GM12878 (cell line): ENCODE results near the gene SYNE4.

Experiments used
- EP300 ChIP-seq, 2 experiments: fragments of 150-350 bp in 1 of 2; IDR thresholded peaks; 2 replicates each; pipeline ENCODE4 v1.6.1; 2011 to 2012; ENCODE audit warnings: low read depth in 2 of 2, low read length in 2 of 2, borderline replicate concordance in 1 of 2, improper control_type of control experiment in 1 of 2, inconsistent platforms in 1 of 2; ENCODE audit not compliant: control insufficient read depth in 1 of 2
- EZH2 ChIP-seq: IDR thresholded peaks from 2 replicates; pipeline ENCODE4 v1.6.1; 2012; ENCODE audit warnings: low read depth, mild to moderate bottlenecking, control low read depth, inconsistent platforms, low read length, borderline replicate concordance; ENCODE audit not compliant: control insufficient read depth
- MTA3 ChIP-seq: IDR thresholded peaks from 2 replicates; pipeline ENCODE4 v1.6.1; 2012; ENCODE audit warnings: low read length, inconsistent platforms, borderline replicate concordance
- NR2C2 ChIP-seq: IDR thresholded peaks from 2 replicates; pipeline ENCODE4 v1.6.1; 2011; ENCODE audit warnings: borderline replicate concordance, low read depth; ENCODE audit not compliant: control insufficient read depth, insufficient read length
- POLR2A ChIP-seq: IDR thresholded peaks from 2 replicates; pipeline ENCODE4 v1.6.1; 2011; ENCODE audit warnings: low read depth, mild to moderate bottlenecking, low read length
- RAD21 ChIP-seq: IDR thresholded peaks from 2 replicates; pipeline ENCODE4 v1.6.1; 2011; ENCODE audit warnings: mild to moderate bottlenecking, low read depth, low read length, moderate library complexity; ENCODE audit not compliant: insufficient read depth
- SMC3 ChIP-seq: IDR thresholded peaks from 2 replicates; pipeline ENCODE4 v1.6.1; 2011; ENCODE audit warnings: low read length, improper control_type of control experiment, borderline replicate concordance
- TF ChIP-seq, protein P1 (sequence below), 3 experiments: IDR thresholded peaks in 2 of 3; conservative IDR thresholded peaks in 1 of 3; 2 replicates each; pipeline ENCODE4 v1.5.1; 2011; ENCODE audit warnings: low read depth in 3 of 3, low read length in 3 of 3, mild to moderate bottlenecking in 3 of 3, control low read depth in 2 of 3, moderate library complexity in 2 of 3, inconsistent platforms in 1 of 3, mixed read lengths in 1 of 3; ENCODE audit not compliant: control insufficient read depth in 2 of 3, insufficient read depth in 1 of 3; ENCODE audit errors: extremely low read depth in 1 of 3
- TF ChIP-seq, protein P2 (sequence below): IDR thresholded peaks from 2 replicates; pipeline ENCODE4 v1.6.1; 2012; ENCODE audit warnings: mild to moderate bottlenecking, low read depth, low read length
- TF ChIP-seq, protein P3 (sequence below): IDR thresholded peaks from 2 replicates; pipeline ENCODE4 v1.6.1; 2011; ENCODE audit warnings: borderline replicate concordance, low read depth, mild to moderate bottlenecking, moderate library complexity, low read length; ENCODE audit not compliant: insufficient read depth, poor library complexity, severe bottlenecking
- TF ChIP-seq, protein P4 (sequence below): fragments of 450-650 bp; formaldehyde crosslinking; IDR thresholded peaks from 2 replicates; pipeline ENCODE4 v1.5.0; 2022; ENCODE audit warnings: mild to moderate bottlenecking, missing genetic modification characterization

DNA sequence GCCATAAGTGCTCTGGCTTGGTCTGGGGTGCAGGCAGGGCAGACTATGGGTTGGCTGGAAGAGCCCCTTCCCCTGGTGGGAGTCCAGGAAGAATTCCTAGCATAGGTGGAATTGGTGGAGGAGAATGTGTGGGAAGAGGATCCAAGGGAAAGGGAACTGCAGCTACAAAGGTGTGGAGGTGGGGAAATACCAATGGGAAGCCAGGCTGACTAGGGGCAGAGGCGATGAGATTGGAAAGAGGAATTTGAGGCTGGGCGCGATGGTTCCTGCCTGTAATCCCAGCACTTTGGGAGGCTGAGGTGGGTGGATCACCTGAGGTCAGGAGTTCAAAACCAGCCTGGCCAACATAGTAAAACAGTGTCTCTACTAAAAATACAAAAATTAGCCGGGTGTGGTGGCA is 18.5 kb downstream of the SYNE4 start:
- TF ChIP-seq, protein P1, sequence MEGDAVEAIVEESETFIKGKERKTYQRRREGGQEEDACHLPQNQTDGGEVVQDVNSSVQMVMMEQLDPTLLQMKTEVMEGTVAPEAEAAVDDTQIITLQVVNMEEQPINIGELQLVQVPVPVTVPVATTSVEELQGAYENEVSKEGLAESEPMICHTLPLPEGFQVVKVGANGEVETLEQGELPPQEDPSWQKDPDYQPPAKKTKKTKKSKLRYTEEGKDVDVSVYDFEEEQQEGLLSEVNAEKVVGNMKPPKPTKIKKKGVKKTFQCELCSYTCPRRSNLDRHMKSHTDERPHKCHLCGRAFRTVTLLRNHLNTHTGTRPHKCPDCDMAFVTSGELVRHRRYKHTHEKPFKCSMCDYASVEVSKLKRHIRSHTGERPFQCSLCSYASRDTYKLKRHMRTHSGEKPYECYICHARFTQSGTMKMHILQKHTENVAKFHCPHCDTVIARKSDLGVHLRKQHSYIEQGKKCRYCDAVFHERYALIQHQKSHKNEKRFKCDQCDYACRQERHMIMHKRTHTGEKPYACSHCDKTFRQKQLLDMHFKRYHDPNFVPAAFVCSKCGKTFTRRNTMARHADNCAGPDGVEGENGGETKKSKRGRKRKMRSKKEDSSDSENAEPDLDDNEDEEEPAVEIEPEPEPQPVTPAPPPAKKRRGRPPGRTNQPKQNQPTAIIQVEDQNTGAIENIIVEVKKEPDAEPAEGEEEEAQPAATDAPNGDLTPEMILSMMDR (IDR thresholded peaks at IDR 0.05 in 2 of 3, conservative IDR thresholded peaks at IDR 0.05 in 1 of 3; ENCODE audit: control insufficient read depth in 2 of 3, extremely low read depth in 1 of 3, insufficient read depth in 1 of 3, low read depth in 3 of 3, low read length in 3 of 3): no peak
- TF ChIP-seq EP300 (IDR thresholded peaks at IDR 0.05; ENCODE audit: borderline replicate concordance in 1 of 2, control insufficient read depth in 1 of 2, low read depth in 2 of 2, low read length in 2 of 2): no peak
- TF ChIP-seq, protein P2, sequence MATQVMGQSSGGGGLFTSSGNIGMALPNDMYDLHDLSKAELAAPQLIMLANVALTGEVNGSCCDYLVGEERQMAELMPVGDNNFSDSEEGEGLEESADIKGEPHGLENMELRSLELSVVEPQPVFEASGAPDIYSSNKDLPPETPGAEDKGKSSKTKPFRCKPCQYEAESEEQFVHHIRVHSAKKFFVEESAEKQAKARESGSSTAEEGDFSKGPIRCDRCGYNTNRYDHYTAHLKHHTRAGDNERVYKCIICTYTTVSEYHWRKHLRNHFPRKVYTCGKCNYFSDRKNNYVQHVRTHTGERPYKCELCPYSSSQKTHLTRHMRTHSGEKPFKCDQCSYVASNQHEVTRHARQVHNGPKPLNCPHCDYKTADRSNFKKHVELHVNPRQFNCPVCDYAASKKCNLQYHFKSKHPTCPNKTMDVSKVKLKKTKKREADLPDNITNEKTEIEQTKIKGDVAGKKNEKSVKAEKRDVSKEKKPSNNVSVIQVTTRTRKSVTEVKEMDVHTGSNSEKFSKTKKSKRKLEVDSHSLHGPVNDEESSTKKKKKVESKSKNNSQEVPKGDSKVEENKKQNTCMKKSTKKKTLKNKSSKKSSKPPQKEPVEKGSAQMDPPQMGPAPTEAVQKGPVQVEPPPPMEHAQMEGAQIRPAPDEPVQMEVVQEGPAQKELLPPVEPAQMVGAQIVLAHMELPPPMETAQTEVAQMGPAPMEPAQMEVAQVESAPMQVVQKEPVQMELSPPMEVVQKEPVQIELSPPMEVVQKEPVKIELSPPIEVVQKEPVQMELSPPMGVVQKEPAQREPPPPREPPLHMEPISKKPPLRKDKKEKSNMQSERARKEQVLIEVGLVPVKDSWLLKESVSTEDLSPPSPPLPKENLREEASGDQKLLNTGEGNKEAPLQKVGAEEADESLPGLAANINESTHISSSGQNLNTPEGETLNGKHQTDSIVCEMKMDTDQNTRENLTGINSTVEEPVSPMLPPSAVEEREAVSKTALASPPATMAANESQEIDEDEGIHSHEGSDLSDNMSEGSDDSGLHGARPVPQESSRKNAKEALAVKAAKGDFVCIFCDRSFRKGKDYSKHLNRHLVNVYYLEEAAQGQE: no peak
- TF ChIP-seq RAD21: no peak
- TF ChIP-seq, protein P3, sequence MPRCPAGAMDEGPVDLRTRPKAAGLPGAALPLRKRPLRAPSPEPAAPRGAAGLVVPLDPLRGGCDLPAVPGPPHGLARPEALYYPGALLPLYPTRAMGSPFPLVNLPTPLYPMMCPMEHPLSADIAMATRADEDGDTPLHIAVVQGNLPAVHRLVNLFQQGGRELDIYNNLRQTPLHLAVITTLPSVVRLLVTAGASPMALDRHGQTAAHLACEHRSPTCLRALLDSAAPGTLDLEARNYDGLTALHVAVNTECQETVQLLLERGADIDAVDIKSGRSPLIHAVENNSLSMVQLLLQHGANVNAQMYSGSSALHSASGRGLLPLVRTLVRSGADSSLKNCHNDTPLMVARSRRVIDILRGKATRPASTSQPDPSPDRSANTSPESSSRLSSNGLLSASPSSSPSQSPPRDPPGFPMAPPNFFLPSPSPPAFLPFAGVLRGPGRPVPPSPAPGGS: no peak
- no peak for TF ChIP-seq MTA3
- no peak for TF ChIP-seq SMC3
- TF ChIP-seq EZH2: no peak
- no peak for TF ChIP-seq NR2C2
- TF ChIP-seq POLR2A: no peak
- TF ChIP-seq, protein P4, sequence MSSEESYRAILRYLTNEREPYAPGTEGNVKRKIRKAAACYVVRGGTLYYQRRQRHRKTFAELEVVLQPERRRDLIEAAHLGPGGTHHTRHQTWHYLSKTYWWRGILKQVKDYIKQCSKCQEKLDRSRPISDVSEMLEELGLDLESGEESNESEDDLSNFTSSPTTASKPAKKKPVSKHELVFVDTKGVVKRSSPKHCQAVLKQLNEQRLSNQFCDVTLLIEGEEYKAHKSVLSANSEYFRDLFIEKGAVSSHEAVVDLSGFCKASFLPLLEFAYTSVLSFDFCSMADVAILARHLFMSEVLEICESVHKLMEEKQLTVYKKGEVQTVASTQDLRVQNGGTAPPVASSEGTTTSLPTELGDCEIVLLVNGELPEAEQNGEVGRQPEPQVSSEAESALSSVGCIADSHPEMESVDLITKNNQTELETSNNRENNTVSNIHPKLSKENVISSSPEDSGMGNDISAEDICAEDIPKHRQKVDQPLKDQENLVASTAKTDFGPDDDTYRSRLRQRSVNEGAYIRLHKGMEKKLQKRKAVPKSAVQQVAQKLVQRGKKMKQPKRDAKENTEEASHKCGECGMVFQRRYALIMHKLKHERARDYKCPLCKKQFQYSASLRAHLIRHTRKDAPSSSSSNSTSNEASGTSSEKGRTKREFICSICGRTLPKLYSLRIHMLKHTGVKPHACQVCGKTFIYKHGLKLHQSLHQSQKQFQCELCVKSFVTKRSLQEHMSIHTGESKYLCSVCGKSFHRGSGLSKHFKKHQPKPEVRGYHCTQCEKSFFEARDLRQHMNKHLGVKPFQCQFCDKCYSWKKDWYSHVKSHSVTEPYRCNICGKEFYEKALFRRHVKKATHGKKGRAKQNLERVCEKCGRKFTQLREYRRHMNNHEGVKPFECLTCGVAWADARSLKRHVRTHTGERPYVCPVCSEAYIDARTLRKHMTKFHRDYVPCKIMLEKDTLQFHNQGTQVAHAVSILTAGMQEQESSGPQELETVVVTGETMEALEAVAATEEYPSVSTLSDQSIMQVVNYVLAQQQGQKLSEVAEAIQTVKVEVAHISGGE (CRISPR knock-in tag): no peak
